ENCODE measurements around the gene PGAP6.
A peak's percentile ranks its signal among the peaks of the same experiment; 100 is the strongest.
"Not testable (repeated sequence)": the region's sequence is repeated elsewhere in the genome, so short reads cannot be mapped to it uniquely, and the experiment has no call there.

PGAP6 gene

GRCh38 chr16:349211-349610 lies 32.6 kb downstream of the PGAP6 start:
- DNase-seq, result no peak

- not testable (repeated sequence) for DNase-seq
These were observed 33.3 kb downstream of the PGAP6 start for GRCh38 chr16:348495-348894.

- no peak for DNase-seq
These were observed 34.6 kb downstream of the PGAP6 start for GRCh38 chr16:347203-347602.

DNA sequence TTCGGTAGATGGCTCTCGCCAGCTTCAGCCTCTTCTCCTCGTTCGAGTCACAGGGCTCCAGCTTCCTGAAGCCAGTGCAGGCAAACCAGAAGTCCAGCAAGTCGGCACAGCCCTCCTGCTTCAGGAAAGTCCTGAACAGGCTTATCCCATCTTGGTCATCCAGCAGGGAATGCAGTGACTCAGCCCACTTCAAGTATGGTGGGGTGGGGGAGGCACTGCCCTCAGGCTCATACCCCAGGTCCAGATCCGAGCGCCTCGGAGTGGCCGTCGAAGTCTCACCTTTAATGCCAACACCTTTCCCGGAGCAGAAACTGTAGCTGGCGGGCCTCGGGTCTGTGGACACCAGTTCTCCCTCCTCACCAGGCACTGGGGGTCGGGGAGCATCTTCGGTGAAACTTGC lies 35.2 kb downstream of the PGAP6 start:
- DNase-seq, result no peak

DNA sequence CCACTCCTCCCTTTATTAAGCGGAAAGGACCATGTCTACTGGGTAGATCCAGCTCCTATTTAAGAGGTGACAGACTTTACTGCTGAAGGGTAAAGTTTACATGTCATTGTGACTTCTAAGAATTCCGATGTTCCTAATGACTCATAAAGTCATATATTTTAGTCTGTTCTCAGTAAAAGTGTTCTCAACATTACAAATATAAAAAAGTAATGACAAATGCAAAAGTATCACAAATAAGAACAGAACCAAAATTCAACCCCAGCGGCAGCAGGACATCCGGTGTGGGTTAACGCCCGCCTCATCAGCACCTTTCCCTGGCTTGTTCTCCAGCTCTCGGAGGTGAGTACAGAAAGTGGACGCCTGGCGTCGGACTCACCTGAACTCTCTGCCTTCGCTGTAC lies 36.0 kb downstream of the PGAP6 start:
- peak; percentile 38 to 52 for DNase-seq

DNA sequence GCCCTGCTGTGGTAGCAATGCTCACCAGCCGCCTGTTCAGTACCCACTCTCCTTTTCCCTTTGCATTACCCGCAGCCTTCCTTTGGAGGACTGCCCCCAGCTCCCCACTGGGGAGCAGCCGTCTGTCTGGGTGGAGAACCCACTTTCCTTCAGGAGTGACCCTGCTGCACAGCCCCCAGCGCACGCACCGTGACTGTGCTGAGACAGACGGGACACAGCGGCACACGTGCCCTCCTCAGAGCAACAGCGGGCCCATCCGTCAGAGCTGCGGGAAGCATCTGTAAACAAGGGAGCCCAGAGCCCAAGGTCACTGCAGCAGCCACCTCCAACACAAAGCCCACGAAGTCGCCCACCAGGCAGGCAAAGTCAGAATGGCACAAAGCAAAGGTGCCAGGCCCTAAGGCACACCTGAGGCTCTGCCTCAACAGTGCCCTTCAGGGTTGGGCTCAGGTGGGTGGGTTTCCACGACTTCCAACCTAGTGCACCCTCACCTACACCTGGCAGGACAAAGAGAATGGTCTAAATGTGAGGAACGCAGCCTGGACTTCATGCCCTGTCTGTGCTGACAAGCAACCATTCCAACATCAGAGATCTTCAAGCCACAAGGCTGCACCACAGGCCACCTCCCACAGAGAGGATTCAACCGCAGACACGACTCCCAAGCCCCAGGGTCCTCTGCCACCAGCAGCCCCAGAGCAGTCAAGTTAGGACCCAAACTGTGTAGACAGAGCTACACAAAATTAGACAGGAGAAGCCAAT lies 39.1 kb downstream of the PGAP6 start:
- no peak for DNase-seq

GRCh38 chr16:341974-342336 lies 39.8 kb downstream of the PGAP6 start:
- not testable (repeated sequence) for DNase-seq

DNA sequence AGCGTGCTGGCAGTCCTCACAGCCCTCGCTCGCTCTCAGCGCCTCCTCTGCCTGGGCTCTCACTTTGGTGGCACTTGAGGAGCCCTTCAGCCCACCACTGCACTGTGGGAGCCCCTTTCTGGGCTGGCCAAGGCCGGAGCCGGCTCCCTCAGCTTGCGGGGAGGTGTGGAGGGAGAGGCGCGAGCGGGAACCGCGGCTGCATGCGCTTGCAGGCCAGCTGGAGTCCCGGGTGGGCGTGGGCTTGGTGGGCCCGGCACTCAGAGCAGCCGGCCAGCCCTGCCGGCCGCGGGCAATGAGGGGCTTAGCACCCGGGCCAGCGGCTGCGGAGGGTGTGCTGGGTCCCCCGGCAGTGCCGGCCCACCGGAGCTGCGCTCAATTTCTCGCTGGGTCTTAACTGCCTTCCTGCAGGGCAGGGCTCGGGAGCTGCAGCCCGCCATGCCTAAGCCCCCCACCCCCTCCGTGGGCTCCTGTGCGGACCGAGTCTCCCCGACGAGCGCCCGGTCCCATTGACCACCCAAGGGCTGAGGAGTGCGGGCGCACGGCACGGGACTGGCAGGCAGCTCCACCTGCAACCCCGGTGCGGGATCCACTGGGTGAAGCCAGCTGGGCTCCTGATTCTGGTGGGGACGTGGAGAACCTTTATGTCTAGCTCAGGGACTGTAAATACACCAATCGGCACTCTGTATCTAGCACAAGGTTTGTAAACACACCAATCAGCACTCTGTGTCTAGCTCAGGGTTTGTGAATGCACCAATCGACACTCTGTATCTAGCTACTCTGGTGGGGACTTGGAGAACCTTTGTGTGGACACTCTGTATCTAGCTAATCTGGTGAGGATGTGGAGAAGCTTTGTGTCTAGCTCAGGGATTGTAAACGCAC lies 40.4 kb downstream of the PGAP6 start:
- DNase-seq, result not testable (repeated sequence)

GRCh38 chr16:340370-341091 lies 41.2 kb downstream of the PGAP6 start:
- no peak for DNase-seq

GRCh38 chr16:339680-340079 lies 42.1 kb downstream of the PGAP6 start:
- no peak for DNase-seq

GRCh38 chr16:337975-338575 lies 43.7 kb downstream of the PGAP6 start:
- no peak for DNase-seq

GRCh38 chr16:337437-337836 lies 44.3 kb downstream of the PGAP6 start:
- no peak for DNase-seq

DNA sequence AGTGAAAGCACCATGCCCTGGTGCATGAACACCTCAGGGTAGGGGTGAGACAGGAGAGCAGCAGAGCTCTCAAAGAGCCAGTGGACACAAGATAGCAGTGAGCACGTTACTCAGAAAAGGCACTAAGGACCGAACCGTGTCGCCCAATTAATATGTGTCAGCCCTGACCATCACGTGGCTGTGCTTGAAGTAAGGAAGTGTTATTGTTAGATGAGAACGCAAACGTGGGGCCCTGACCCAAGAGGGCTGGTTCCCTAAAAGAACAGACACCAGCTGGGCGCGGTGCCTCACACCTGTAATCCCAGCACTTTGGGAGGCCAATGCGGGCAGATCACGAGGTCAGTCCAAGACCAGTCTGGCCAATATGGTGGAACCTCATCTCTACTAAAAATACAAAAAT lies 45.5 kb downstream of the PGAP6 start:
- no peak for DNase-seq

- not testable (repeated sequence) for DNase-seq
These were observed 46.7 kb downstream of the PGAP6 start for GRCh38 chr16:334861-335632.

- DNase-seq, result not testable (repeated sequence)
These were observed 47.5 kb downstream of the PGAP6 start for GRCh38 chr16:334164-334832.

GRCh38 chr16:333406-334094 lies 48.2 kb downstream of the PGAP6 start:
- DNase-seq, result no peak

DNA sequence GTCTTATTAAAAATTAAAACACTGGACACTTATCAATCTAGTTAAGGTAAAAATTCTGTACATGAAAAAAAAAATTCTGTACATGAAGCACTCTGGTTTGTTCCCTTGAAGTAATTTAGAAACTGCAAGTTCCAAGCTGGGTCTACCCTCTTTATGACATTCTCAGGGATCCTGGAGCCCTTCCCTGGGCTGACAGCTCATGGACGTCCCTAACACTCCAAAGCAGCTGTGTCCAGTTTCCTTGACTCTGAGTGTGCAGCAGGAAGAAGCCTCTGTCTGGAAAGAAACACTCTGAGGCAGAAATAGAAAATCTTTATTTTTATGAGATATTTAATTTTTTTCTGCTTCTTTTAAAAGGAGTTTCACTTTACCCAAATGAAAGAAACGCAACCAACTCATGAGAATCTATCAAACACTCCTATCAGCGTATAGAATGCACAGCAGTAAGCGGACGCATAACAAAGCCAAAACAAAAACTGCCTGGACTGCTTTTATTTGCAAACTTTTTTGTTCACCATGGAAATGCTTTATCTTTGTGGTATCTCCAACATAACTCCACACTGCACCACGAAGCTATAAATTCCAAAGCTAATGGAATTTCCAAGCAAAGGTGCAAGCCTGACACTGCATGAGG lies 50.5 kb downstream of the PGAP6 start:
- not testable (repeated sequence) for DNase-seq

DNA sequence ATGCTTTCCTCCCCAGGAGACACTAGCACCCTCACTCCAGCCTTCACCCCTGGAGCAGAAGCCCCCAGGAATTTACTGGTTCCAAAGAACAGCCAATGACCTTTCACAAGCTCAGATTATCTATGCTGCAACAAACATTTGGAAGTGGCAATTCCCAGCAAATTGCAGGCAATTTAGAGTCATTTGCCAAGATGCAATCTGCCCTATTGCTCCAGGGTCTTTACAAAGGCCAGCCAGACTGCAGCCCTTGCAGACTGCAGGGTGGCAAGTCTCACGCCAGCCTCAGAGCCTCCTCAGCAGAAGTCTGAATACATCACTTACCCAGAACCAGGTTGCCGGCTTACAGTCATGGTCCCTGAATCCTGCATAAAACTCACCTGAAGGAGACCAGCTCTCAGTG lies 51.0 kb downstream of the PGAP6 start:
- DNase-seq, result no peak

GRCh38 chr16:325375-326145 lies 56.2 kb downstream of the PGAP6 start:
- no peak for DNase-seq
